Esophagus muscularis mucosa (tissue), 4 donors: Measurements from ENCODE around the gene CNNM2. TPM values are rescaled to one million over a fixed set of nuclear protein-coding genes. Genes with fewer than 3 reads are reported as not detected.

ENCODE experiments used
- DNase-seq: peaks from one replicate; pipeline ENCODE4 v3.0.0-alpha.2; 2017; ENCODE audit errors: extremely low spot score
- H3K27ac ChIP-seq, 4 donors: fragments of 200-600 bp; sonication (generic); replicated peaks in 1 of 4; 1 replicate in 3 of 4; 2 replicates in 1 of 4; pipeline ENCODE4 v1.5.1; 2016 to 2019; ENCODE audit warnings: mild to moderate bottlenecking in 1 of 4
- H3K27me3 ChIP-seq, 4 donors: fragments of 200-600 bp; sonication (generic); one replicate each; pipeline versions ENCODE4 v1.5.1 to v1.6.0; 2016 to 2019
- H3K36me3 ChIP-seq, 4 donors: fragments of 200-600 bp; sonication (generic); one replicate each; pipeline ENCODE4 v1.5.1; 2016 to 2019
- H3K4me1 ChIP-seq, 4 donors: fragments of 200-600 bp; sonication (generic); one replicate each; pipeline ENCODE4 v1.5.1; 2016 to 2019
- H3K4me3 ChIP-seq, 4 donors: fragments of 200-600 bp; sonication (generic); 1 replicate in 2 of 4; 2 replicates in 2 of 4; pipeline ENCODE4 v1.5.1; 2016 to 2019; ENCODE audit warnings: mild to moderate bottlenecking in 4 of 4, moderate library complexity in 1 of 4
- H3K9me3 ChIP-seq, 4 donors: fragments of 200-600 bp; sonication (generic); 1 replicate in 3 of 4; 2 replicates in 1 of 4; pipeline ENCODE4 v1.5.1; 2016 to 2019
- CTCF ChIP-seq, 3 experiments: fragments of 200-600 bp in 2 of 3; fragments of 450-650 bp in 1 of 3; sonication (generic) in 2 of 3; IDR thresholded peaks; one replicate each; pipeline ENCODE4 v1.5.1; 2017 to 2019; ENCODE audit warnings: antibody characterized with exemption in 3 of 3, mild to moderate bottlenecking in 2 of 3, moderate library complexity in 1 of 3
- EP300 ChIP-seq: sonication (generic); formaldehyde crosslinking; IDR thresholded peaks from one replicate; pipeline ENCODE4 v1.6.1; 2017; ENCODE audit warnings: antibody characterized with exemption
- POLR2A ChIP-seq: fragments of 450-650 bp; IDR thresholded peaks from one replicate; pipeline ENCODE4 v1.6.1; 2017; ENCODE audit warnings: antibody characterized with exemption, moderate library complexity, mild to moderate bottlenecking, low read depth
- POLR2AphosphoS5 ChIP-seq, 2 donors: sonication (generic); formaldehyde crosslinking; IDR thresholded peaks; one replicate each; pipeline ENCODE4 v1.6.1; 2017; ENCODE audit warnings: antibody characterized with exemption in 2 of 2
- WGBS: methylation state at CpG from one replicate; pipeline ENCODE4 v1.1.5; 2018; 5-methylcytosine and 5-hydroxymethylcytosine counted together
- intact Hi-C: fragments of 100-400 bp; cut with DNase I; formaldehyde crosslinking; loops from one replicate; pipeline ENCODE4 v1.15.1; 2023
- total RNA-seq, 4 donors: library from RNA; depleted of rRNA; stranded (reverse); fragments of >200 nt; gene quantifications; one replicate each; pipeline versions ENCODE4 v1.1.0 to v1.2.1, GENCODE V29; 2016

The CNNM2 gene
- total RNA-seq, 4 donors from 2014 or later, result 4.0 to 9.3 (median 5.4) TPM

DNA sequence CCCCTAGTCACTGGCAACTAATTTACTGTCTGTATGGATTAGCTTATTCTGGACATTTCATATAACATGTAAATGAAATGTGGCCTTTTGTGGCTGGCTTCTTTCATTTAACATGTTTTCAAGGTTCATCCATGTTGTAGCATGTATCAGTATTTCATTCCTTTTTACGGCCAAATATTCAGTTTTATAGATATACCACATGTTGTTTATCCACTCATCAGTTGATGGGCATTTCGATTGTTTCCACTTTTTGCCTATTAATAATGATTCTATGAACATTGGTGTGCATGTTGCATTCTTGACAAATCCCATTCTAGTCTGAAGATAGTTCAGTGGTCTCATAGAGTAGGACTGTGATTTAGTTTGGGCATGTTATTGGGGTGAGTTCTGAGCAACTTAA is 12.6 kb downstream of the CNNM2 start:
- 97% methylated on average over 2 of the region's 2 CpGs for WGBS
- H3K9me3 ChIP-seq, result no peaks in the 10 kb centered on the region
- intact Hi-C loops, result no loop called here

GRCh38 chr10:102931643-102932042 is 13.5 kb downstream of the CNNM2 start:
- no peaks in the 10 kb centered on the region for H3K4me1 ChIP-seq
- no peak overlapping the region for H3K27ac ChIP-seq
- WGBS, result 85% methylated on average over 5 of the region's 5 CpGs
- H3K27me3 ChIP-seq, result no peaks in the 10 kb centered on the region
- H3K9me3 ChIP-seq, result no peaks in the 10 kb centered on the region
- intact Hi-C loops, result no loop called here
- DNase-seq, result no peak
- no peak for TF ChIP-seq CTCF (IDR thresholded peaks at IDR 0.05)
- TF ChIP-seq POLR2A, result no peak
- TF ChIP-seq POLR2AphosphoS5 (IDR thresholded peaks at IDR 0.05), result no peak
- peaks cover 0 to 12% (median 0%) of the 10 kb centered on the region in 4 donors for H3K36me3 ChIP-seq
- H3K4me3 ChIP-seq, result no peak overlapping the region

More for the DNA sequence above, 12.6 kb downstream of the CNNM2 start:
- no peaks in the 10 kb centered on the region for H3K27me3 ChIP-seq
- no peak overlapping the region for H3K4me3 ChIP-seq
- DNase-seq, result no peak
- TF ChIP-seq CTCF (IDR thresholded peaks at IDR 0.05) (no peak), EP300 (no peak), POLR2A (no peak), POLR2AphosphoS5 (IDR thresholded peaks at IDR 0.05) (no peak)
- peaks cover 0 to 12% (median 0%) of the 10 kb centered on the region in 4 donors for H3K36me3 ChIP-seq
- H3K4me1 ChIP-seq, result no peaks in the 10 kb centered on the region
- H3K27ac ChIP-seq, result no peak overlapping the region

DNA sequence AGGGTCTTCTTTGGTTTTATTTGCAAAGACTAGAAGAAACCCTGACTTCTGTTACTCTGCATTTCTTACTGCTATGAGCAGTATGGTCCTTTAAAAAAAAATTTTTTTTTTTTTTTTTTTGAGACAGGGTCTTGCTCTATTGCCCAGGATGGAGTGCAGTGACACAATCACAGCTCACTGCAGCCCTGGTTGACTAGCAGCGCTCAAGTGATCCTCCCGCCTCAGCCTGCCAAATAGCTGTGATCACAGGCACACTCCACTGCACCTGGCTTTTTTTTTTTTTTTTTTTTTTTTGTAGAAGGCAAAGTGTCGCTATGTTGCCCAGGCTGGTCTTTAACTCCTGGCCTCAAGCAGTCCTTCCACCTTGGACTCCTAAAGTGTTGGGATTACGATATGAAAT is 17.4 kb downstream of the CNNM2 start:
- H3K4me1 ChIP-seq, result no peaks in the 10 kb centered on the region
- TF ChIP-seq POLR2AphosphoS5 (IDR thresholded peaks at IDR 0.05) (no peak), CTCF (IDR thresholded peaks at IDR 0.05) (no peak)
- H3K27me3 ChIP-seq, result no peaks in the 10 kb centered on the region
- no peak for DNase-seq
- no peaks in the 10 kb centered on the region for H3K36me3 ChIP-seq
- intact Hi-C loops, result no loop called here
- H3K9me3 ChIP-seq, result no peaks in the 10 kb centered on the region
- WGBS, result 98% methylated on average over 4 of the region's 4 CpGs
- no peak overlapping the region for H3K4me3 ChIP-seq
- no peak overlapping the region for H3K27ac ChIP-seq

DNA sequence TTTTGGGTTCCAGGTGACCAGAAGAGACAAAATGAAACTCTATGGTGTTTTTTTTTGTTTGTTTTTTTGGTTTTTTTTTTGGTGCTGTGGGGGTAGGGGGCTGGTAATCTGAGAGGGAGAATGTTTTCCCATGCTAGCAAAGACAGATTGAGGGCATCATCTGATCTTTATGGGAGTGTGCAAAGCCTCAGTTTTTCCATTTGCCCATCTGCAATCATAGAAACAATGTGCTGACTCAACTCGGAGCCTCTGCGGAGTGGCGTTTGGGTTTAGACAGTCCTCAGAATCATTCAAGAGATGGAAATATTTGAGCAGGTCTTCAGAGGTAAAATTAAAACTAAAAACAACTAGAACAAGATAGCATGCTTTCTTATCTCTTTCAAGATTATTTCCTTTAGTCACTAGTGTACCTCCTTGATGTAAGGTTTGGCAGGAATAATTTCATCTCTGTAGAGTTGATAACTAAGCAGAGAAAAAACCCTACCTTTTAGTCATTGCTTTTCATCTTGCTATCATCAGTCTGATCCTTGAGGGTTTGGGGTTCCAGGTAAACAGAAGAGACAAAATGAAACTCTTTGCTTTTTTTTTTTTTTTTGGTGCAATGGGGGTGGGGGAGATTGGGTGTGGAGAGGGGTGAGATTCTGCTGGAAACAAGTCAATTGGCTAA is 18.0 kb downstream of the CNNM2 start:
- Histone ChIP-seq H3K27me3 (no peaks in the 10 kb centered on the region), H3K4me1 (no peaks in the 10 kb centered on the region), H3K9me3 (no peaks in the 10 kb centered on the region), H3K27ac (no peak overlapping the region), H3K4me3 (no peak overlapping the region), H3K36me3 (no peaks in the 10 kb centered on the region)
- intact Hi-C loops, result no loop called here
- WGBS, result 94% methylated on average over 3 of the region's 3 CpGs
- no peak for DNase-seq
- no peak for TF ChIP-seq EP300
- TF ChIP-seq POLR2A, result no peak
- TF ChIP-seq CTCF (IDR thresholded peaks at IDR 0.05), result no peak
- TF ChIP-seq POLR2AphosphoS5 (IDR thresholded peaks at IDR 0.05), result no peak

GRCh38 chr10:102941401-102941800 is 23.3 kb downstream of the CNNM2 start:
- H3K4me3 ChIP-seq, result no peak overlapping the region
- no peaks in the 10 kb centered on the region for H3K9me3 ChIP-seq
- DNase-seq, result no peak
- no peak for TF ChIP-seq POLR2AphosphoS5 (IDR thresholded peaks at IDR 0.05)
- no peak for TF ChIP-seq EP300
- no peak for TF ChIP-seq POLR2A
- no peak for TF ChIP-seq CTCF (IDR thresholded peaks at IDR 0.05)
- WGBS, result 92% methylated on average over 3 of the region's 3 CpGs
- no peaks in the 10 kb centered on the region for H3K36me3 ChIP-seq
- H3K4me1 ChIP-seq, result peaks cover 0 to 11% (median 8%) of the 10 kb centered on the region in 4 donors
- no peaks in the 10 kb centered on the region for H3K27me3 ChIP-seq
- no peak overlapping the region for H3K27ac ChIP-seq
- intact Hi-C loops, result no loop called here
